ENCODE data around the gene TRIM65. TPM values are rescaled to one million over a fixed set of nuclear protein-coding genes. Genes with fewer than 3 reads are reported as not detected.

TRIM65 gene
- total RNA-seq, 2 experiments from 2014 or later: 9.9 to 11.7 TPM

- no peaks in the 10 kb centered on the region for H3K9me3 ChIP-seq (ENCODE audit: control insufficient read depth in 1 of 2, insufficient read depth in 1 of 2, low read length in 2 of 2)
- ChIA-PET POLR2A (interaction anchor here (0.6 to 10.9 kb wide), 21 partner anchors 11 to 796 kb away, joined by 3 to 230 read pairs (median 5); partner anchors contain the start of genes FBF1, GALK1, TRIM65 and UNC13D), CTCF (interaction anchor here (0.6 to 4.8 kb wide), 9 partner anchors 11 to 73 kb away, joined by 3 to 50 read pairs (median 5); partner anchors contain the start of genes TRIM65, UNC13D and WBP2)
- H3K4me3 ChIP-seq (ENCODE audit: low read length): peak overlapping the region; percentile 60
- H3K27ac Mint-ChIP-seq: peak overlapping the region; percentile 91
- no peaks in the 10 kb centered on the region for H3K27me3 Mint-ChIP-seq
- peaks cover 5% of the 10 kb centered on the region for H3K36me3 Mint-ChIP-seq (ENCODE audit: low read depth)
- no peak for ATAC-seq (ENCODE audit: poor library complexity)
- intact Hi-C loops (cut with DNase I, micrococcal nuclease): loop anchor here (2.0 to 5.0 kb wide), 3 partner anchors 19 to 34 kb away; partner anchors contain the start of genes TRIM65 (in 1 of the 2) and UNC13D (in 1 of the 2)
- peak overlapping the region; percentile 66 to 70 for H3K27ac ChIP-seq (ENCODE audit: low read depth in 1 of 2, low read length in 2 of 2)
- peak overlapping the region; percentile 91 for H3K4me3 Mint-ChIP-seq
- TF ChIP-seq CTCF (IDR thresholded peaks at IDR 0.05): no peak
- H3K4me1 ChIP-seq (ENCODE audit: insufficient read depth, low read length): peaks cover 58% of the 10 kb centered on the region
- peaks cover 50% of the 10 kb centered on the region for H3K4me1 Mint-ChIP-seq (ENCODE audit: low read depth)
- no peaks in the 10 kb centered on the region for H3K27me3 ChIP-seq (ENCODE audit: control insufficient read depth in 1 of 2, insufficient read depth in 2 of 2, low read length in 2 of 2)
- DNase-seq: no peak
- no peaks in the 10 kb centered on the region for H3K9me3 Mint-ChIP-seq
- H3K36me3 ChIP-seq (ENCODE audit: insufficient read depth, low read length): peaks cover 6% of the 10 kb centered on the region
Measured at GRCh38 chr17:75875940-75876189, 20.9 kb downstream of the TRIM65 start.

DNA sequence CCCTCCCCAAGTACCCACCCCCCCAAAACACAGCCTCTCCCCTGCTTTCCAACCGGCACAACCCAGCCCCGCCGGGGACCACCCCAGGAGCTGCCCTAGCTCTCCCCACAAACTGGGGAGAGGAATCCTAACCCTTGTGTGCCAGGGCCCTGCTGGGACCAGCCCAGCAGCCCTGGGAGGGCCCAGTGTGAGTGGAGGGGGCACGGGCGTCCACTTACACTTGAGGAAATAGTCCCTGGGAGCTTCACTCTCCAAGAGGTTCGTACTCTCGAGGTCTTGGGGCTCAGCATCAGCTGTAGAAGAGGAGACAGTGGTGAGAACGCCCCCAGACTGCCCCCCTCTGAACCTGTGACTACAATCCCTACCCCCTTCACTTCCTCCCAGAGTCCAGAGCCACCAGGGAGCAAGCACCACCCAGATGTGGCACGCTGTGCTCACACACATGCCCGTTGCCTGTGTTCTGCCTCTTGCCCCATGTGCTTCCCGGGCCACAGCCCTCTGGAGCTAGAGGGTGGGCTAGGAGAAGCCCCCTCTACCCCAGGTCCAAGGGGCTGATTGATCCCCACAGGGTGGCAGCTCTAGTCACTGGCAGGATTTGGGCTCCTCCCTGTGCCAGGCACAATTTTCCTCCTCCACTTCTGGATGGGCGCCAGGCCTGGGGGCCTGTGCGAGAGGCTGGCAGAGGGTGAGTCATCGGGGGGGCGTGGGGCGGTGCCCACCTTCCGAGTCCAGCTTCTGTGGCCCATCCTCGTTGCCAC, 21.4 kb downstream of the TRIM65 start:
- H3K9me3 Mint-ChIP-seq: no peaks in the 10 kb centered on the region
- H3K36me3 Mint-ChIP-seq (ENCODE audit: low read depth): peaks cover 5% of the 10 kb centered on the region
- H3K27me3 ChIP-seq (ENCODE audit: control insufficient read depth in 1 of 2, insufficient read depth in 2 of 2, low read length in 2 of 2): no peaks in the 10 kb centered on the region
- H3K4me1 Mint-ChIP-seq (ENCODE audit: low read depth): peaks cover 55% of the 10 kb centered on the region
- H3K4me1 ChIP-seq (ENCODE audit: insufficient read depth, low read length): peaks cover 58% of the 10 kb centered on the region
- peak overlapping the region; percentile 60 for H3K4me3 ChIP-seq (ENCODE audit: low read length)
- CTCF ChIA-PET: interaction anchor here (0.6 to 4.8 kb wide), 9 partner anchors 11 to 74 kb away, joined by 3 to 50 read pairs (median 5); partner anchors contain the start of genes TRIM65, UNC13D and WBP2
- DNase-seq (peak in 1 of 14 experiments; percentile 35), ATAC-seq (ENCODE audit: poor library complexity) (no peak)
- H3K27ac Mint-ChIP-seq: peak overlapping the region; percentile 91
- TF ChIP-seq CTCF (IDR thresholded peaks at IDR 0.05): no peak
- POLR2A ChIA-PET: interaction anchor here (0.8 to 10.9 kb wide), 21 partner anchors 11 to 797 kb away, joined by 3 to 230 read pairs (median 5); partner anchors contain the start of genes FBF1, GALK1, MIF4GD and TRIM65
- H3K4me3 Mint-ChIP-seq: peak overlapping the region; percentile 91
- no peaks in the 10 kb centered on the region for H3K27me3 Mint-ChIP-seq
- peak overlapping the region; percentile 66 to 70 for H3K27ac ChIP-seq (ENCODE audit: low read depth in 1 of 2, low read length in 2 of 2)
- H3K36me3 ChIP-seq (ENCODE audit: insufficient read depth, low read length): peaks cover 6% of the 10 kb centered on the region
- intact Hi-C loops (cut with DNase I, micrococcal nuclease): loop anchor here in 1 of 2 experiments (5.0 kb wide), 1 partner anchor 33 kb away; the partner anchor contains the start of gene UNC13D
- H3K9me3 ChIP-seq (ENCODE audit: control insufficient read depth in 1 of 2, insufficient read depth in 1 of 2, low read length in 2 of 2): no peaks in the 10 kb centered on the region

- ChIA-PET POLR2A (interaction anchor here (1.0 to 10.9 kb wide), 5 partner anchors 20 to 604 kb away, joined by 3 to 230 read pairs (median 17); partner anchors contain the start of genes MIF4GD, TRIM65, UNK and WBP2), CTCF (interaction anchor here (1.4 to 3.8 kb wide), 4 partner anchors 10 to 26 kb away, joined by 5 to 16 read pairs (median 8); partner anchors contain the start of gene WBP2)
- intact Hi-C loops (cut with DNase I, micrococcal nuclease): loop anchor here in 1 of 2 experiments (5.0 kb wide), 1 partner anchor 32 kb away; the partner anchor contains the start of gene UNC13D
- Mint-ChIP-seq H3K4me3 (peak overlapping the region; percentile 54), H3K36me3 (ENCODE audit: low read depth) (peaks cover 5% of the 10 kb centered on the region), H3K27me3 (no peaks in the 10 kb centered on the region), H3K27ac (peak overlapping the region; percentile 10), H3K9me3 (no peaks in the 10 kb centered on the region), H3K4me1 (ENCODE audit: low read depth) (peaks cover 55% of the 10 kb centered on the region)
- ATAC-seq (ENCODE audit: poor library complexity) (no peak), DNase-seq (peak in 1 of 14 experiments; percentile 33)
- Histone ChIP-seq H3K27ac (ENCODE audit: low read depth in 1 of 2, low read length in 2 of 2) (no peak overlapping the region), H3K4me1 (ENCODE audit: insufficient read depth, low read length) (peaks cover 58% of the 10 kb centered on the region), H3K36me3 (ENCODE audit: insufficient read depth, low read length) (peaks cover 6% of the 10 kb centered on the region), H3K27me3 (ENCODE audit: control insufficient read depth in 1 of 2, insufficient read depth in 2 of 2, low read length in 2 of 2) (no peaks in the 10 kb centered on the region), H3K9me3 (ENCODE audit: control insufficient read depth in 1 of 2, insufficient read depth in 1 of 2, low read length in 2 of 2) (no peaks in the 10 kb centered on the region), H3K4me3 (ENCODE audit: low read length) (no peak overlapping the region)
- TF ChIP-seq CTCF (IDR thresholded peaks at IDR 0.05): no peak
Measured at GRCh38 chr17:75874323-75875181, 22.2 kb downstream of the TRIM65 start.
